ENCODE results near the gene CFAP97D2.
A peak's percentile ranks its signal among the peaks of the same experiment; 100 is the strongest.
"Not testable (repeated sequence)": the region's sequence is repeated elsewhere in the genome, so short reads cannot be mapped to it uniquely, and the experiment has no call there.

Gene CFAP97D2

GRCh38 chr13:114158869-114159666 lies 20.0 kb upstream of the CFAP97D2 start:
- DNase-seq = not testable (repeated sequence)

DNA sequence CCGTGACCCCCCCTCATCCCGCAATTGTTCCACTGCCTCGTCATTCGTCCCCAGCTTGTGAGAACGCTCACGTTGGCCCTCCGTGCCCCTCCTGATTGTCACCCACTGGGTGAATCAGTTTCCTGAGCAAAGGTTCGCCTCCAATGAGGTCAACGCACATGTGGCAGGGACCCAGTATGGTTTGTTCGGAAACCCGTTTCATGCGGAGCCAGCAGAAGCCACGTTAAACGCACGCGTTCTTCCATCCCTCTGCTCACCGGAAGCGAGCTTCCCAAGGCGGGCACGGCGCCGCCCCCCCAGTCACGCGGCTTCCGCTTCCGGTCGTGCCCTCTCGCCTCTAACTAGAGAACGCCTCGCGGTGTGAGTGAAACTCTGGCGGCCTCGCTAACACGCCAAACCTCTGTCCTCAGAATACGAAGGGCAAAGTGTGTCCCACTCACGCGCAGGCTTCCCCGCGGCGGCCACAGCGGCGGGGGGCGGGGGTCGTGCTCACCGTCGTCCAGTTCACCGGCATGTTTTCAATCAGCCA lies 18.0 kb upstream of the CFAP97D2 start:
- no peak for DNase-seq

DNA sequence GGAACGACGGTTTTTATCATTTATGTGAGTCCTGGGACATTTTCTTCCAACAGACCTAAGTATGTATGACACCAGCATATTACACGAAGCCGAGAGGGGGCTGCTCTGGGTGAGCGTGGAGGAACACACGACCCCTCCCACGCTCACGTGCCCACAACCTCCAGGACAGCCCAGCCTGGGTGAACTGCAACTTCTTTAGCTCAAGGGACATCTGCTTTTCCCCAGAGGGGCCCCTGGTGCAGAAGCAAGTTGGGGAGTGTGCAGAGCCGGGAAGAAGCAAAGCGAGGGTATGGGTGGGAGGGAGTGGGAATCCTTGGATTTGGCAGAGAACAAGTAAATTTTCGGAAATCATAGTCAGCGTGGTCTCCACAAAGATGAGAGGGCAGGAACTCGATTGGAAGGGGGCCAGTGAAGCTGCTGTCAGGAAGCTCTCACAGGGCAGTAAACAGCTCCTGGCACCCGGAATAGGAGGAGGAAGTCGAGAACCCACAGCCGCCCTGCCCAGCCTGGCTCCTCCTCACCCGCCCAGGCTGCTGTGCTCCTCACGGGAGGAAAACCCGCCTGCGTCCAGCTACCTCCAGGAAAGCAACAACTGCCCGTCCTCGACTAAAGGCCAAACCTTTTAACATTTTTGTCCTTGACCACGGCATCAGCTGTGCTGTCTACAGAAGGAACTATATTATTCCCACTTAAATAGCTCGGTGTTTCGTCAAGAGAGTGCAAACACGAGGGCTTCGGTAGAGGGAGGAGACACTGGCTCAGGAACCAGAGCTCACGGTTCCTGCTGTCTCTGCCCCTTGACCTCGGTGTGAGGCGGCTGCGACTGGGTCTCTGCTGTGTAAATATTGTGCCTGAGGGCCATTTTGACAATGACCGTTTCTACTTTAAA lies 17.2 kb upstream of the CFAP97D2 start:
- peak in 1 of 4 experiments; percentile 39 for DNase-seq

- DNase-seq = no peak
Observed at GRCh38 chr13:114162533-114162922, 16.5 kb upstream of the CFAP97D2 start.

DNA sequence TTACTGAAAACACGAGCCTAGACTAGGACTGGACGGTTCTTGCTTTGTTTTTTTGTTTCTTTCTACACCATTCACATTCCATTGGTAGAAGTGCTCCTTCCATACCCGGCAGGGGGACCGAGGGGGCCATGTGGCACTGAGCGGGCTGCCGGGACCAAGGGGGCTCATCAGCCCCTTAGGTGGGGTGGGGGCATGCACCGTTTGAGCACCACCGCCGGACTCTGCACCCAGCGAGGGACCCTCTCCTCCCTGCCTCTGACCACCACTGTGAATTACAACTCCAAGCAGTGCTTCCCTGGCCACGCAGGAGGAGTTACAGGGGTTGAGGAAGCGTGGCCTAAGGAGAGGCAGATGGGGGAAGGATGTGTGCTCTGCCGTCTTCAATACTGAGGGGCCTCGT lies 15.0 kb upstream of the CFAP97D2 start:
- no peak for DNase-seq

DNA sequence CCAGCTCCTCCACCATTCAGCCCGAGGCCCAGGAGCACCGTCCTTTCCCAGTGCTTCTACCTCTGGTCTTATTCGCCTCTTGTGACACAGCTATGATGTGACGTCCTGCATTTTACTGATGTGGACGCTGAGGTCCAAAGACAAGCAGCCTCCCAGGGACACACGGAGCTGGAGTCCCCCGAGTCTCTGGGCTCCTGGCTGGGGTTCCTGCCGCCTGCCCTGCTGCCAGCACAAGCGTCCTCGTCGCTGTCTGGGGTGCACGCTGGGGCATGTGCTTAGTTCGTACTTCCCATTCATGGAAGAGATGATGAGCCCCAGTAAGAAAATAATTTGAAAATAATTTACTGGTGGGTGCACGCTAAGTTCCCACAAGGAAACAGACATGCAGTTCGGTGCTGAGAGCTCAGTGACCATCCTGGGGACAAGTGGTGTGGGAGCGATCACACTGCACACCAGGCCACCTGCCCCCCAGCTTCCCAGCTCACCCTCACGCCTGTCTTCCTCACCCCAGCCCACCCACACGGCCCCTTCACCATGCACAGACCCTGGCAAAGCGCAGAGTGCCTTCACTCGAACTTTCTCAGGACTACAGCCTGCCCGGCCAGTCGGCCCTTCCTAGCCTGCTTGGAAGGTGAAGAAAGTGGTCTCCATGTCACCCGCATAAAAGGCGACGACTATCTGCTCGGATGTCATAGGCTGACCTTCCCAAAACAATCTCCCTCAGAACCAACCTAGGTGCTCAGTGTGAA lies 14.2 kb upstream of the CFAP97D2 start:
- no peak for DNase-seq

DNA sequence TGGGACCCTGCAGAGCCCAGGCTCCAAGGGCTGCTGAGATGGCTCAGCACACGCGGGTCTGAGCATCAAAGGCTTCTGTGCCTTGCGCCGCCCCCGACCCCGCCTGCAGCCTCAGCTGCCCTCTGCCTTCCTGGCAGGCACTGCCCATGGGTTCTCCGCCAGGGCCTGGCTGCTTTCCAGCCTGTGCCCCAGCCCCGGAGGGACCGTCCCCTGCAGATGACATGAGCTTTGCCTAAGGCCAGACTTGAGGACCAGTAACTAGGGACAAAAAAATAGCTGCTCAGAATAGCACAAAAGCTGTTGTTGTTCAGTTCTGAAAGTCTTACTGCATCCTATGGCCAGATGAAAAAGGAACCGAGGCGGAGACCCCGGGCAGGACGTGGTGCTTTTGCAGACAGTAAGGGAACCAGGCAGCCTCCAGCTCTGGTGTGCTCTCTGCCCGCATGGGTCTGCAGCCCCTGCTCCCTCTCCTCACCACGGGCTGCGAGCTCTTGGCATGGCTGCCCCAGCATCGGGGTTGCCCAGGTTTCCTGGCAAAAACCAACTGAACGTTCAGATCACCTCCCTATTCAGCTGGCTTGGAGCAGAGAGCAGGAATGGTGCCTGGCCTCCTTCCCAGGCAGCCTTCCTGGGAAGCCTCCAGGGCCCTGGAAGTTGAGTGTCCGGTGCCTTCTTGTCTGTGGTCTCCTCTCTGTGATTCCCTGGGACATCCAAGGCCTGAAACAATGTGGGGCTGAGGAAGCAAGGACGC lies 12.5 kb upstream of the CFAP97D2 start:
- DNase-seq = no peak

DNA sequence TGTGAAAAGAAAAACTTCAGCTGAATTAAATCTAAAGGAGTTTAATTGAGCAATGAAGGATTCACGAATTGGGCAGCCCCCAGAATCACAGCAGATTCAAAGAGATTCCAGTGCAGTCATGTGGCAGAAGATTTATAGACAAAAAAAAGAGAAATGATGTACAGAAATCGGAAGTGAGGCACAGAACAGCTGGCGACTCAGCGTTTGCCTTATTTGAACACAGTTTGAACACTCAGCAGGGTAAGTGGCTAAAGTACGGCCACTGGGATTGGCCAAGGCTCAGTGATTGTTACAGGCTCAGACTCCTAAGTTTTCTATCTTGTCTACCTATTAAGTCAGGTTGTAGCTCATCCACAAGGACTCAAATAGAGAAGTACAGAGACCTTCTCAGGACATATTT lies 11.6 kb upstream of the CFAP97D2 start:
- no peak for DNase-seq

GRCh38 chr13:114167885-114168284 lies 11.2 kb upstream of the CFAP97D2 start:
- DNase-seq = no peak

DNA sequence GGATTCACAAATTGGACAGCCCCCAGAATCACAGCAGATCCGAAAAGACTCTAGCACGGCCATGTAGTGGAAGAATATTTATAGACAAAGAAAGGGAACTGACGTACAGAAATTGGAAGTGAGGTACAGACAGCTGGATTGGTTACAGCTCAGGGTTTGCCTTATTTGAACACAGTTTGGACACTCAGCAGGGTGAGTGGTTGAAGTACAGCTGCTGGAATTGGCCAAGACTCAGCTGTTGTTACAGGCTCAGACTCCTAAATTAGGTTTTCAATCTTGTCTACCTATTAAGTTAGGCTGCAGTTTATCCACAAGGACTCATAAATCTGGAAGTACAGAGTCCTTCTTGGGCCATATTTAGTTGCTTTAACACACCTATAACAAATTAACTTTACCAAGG lies 5.8 kb upstream of the CFAP97D2 start:
- no peak for DNase-seq

GRCh38 chr13:114173745-114174144 lies 5.3 kb upstream of the CFAP97D2 start:
- no peak for DNase-seq

DNA sequence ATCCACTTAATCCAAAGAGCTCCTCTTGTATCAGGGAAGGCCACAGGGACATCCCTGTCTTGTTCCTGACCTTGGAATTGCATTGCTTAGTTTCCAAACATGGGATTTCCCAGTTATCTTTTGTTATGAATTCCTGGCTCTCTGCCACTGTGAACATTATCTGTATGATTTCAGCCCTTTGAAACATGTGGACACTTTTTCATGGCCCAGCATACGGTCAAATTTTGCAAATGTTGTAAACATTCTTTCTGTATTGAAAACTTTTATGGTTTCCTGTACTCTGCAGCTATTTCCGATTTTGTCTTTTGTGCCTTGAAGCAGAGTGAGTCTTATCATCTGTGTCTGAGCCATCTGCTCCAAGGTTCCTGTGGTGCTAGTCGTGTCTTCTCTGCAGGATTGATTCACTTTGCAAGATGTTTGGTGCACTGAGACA lies 4.5 kb upstream of the CFAP97D2 start:
- no peak for DNase-seq

DNA sequence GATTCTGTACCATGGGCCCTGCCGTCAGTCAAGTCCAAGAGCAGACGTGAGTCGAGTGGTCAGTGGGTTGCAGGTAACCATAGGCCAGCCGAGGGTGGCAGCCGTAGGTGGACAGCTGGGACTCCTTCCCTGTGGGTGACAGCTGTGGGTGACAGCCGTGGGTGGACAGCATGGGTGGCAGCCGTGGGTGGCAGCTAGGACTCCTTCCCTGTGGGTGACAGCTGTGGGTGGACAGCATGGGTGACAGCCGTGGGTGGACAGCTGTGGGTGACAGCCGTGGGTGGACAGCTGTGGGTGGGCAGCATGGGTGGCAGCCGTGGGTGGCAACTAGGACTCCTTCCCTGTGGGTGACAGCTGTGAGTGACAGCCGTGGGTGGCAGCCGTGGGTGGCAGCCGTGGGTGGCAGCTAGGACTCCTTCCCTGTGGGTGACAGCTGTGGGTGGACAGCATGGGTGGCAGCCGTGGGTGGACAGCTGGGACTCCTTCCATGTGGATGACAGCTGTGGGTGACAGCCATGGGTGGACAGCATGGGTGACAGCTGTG lies 2.6 kb upstream of the CFAP97D2 start:
- DNase-seq = not testable (repeated sequence)

GRCh38 chr13:114177245-114178010 lies 1.6 kb upstream of the CFAP97D2 start:
- no peak for DNase-seq

- no peak for DNase-seq
Observed at GRCh38 chr13:114185182-114185971, 6.3 kb downstream of the CFAP97D2 start.

- no peak for DNase-seq
Observed at GRCh38 chr13:114194853-114195252, 15.8 kb downstream of the CFAP97D2 start.

GRCh38 chr13:114196629-114197028 lies 17.6 kb downstream of the CFAP97D2 start:
- no peak for DNase-seq

GRCh38 chr13:114198556-114198955 lies 19.5 kb downstream of the CFAP97D2 start:
- no peak for DNase-seq

DNA sequence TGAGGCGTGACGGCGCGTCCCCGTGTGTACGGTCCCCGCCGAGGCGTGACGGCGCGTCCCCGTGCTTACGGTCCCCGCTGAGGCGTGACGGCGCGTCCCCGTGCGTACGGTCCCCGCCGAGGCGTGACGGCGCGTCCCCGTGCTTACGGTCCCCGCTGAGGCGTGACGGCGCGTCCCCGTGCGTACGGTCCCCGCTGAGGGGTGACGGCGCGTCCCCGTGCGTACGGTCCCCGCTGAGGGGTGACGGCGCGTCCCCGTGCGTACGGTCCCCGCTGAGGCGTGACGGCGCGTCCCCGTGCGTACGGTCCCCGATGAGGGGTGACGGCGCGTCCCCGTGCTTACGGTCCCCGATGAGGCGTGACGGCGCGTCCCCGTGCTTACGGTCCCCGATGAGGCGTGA lies 20.5 kb downstream of the CFAP97D2 start:
- not testable (repeated sequence) for DNase-seq

DNA sequence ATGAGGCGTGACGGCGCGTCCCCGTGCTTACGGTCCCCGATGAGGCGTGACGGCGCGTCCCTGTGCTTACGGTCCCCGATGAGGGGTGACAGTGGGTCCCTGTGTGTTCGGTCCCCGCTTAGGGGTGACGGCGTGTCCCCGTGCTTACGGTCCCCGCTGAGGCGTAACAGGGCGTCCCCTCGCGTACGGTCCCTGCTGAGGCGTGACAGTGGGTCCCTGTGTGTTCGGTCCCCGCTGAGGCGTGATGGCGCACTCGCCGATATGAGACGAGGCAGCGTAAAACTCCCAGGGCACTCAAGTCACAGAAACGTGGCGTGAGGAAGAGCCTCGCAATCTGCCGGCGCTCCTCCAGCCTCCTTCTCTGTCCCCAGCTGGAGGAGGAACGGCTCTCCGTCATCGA lies 20.9 kb downstream of the CFAP97D2 start:
- no peak for DNase-seq

All from activated naive CD4-positive, alpha-beta T cell (primary cell).